ENCODE data around the gene KCNT1. TPM values are rescaled to one million over a fixed set of nuclear protein-coding genes. Genes with fewer than 3 reads are reported as not detected.
"Not testable (repeated sequence)": the region's sequence is repeated elsewhere in the genome, so short reads cannot be mapped to it uniquely, and the experiment has no call there.

Gene KCNT1
- polyA plus RNA-seq, 1 experiment = not detected

DNA sequence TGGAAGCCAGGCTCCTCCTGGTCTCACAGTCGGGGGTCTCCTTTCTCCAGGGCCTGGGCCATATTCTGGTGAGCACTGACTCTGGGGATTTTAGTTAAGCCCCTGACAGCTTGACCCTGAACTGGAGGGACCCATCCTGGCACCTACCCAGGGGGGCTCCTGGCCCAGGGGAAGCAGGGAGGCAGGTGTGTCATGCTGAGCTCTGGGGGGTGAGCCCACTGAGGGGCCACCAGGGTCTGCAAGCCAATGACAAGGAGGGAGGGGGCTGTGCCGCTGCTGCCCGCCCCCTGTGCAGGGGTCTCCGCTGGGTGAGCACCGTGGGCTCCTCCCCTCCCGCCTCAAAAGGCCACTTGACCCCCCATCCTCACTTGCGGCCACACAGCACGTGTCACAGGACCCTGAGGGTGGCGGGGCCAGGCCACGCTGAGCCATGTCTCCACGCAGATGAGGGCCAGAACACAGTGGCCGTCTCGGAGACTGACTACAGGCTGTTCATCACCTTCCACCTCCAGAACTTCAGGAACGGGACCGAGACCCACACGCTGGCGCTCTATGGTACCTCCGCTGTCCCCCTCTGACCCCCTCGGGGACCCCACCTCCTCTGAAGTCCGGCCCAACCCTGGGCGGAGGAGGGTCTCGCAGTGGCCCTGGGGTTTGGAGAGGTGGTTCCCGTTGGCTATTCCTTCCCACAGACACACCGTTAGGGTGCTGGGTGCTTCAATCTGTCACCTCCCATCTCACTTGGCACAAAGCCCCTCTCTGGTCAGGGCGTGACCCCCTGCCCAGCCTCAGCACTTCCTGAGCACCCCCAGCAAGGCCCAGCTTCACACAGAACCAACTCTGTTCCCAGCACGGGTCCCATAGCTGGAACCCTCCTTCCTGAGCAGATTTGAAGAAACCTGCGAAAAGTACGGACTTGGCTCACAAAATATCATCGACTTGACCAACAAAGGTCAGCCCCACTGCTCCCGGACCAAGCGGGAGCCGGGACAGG is 36.9 kb upstream of the KCNT1 start:
- TF ChIP-seq, protein P1, sequence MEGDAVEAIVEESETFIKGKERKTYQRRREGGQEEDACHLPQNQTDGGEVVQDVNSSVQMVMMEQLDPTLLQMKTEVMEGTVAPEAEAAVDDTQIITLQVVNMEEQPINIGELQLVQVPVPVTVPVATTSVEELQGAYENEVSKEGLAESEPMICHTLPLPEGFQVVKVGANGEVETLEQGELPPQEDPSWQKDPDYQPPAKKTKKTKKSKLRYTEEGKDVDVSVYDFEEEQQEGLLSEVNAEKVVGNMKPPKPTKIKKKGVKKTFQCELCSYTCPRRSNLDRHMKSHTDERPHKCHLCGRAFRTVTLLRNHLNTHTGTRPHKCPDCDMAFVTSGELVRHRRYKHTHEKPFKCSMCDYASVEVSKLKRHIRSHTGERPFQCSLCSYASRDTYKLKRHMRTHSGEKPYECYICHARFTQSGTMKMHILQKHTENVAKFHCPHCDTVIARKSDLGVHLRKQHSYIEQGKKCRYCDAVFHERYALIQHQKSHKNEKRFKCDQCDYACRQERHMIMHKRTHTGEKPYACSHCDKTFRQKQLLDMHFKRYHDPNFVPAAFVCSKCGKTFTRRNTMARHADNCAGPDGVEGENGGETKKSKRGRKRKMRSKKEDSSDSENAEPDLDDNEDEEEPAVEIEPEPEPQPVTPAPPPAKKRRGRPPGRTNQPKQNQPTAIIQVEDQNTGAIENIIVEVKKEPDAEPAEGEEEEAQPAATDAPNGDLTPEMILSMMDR (IDR thresholded peaks at IDR 0.05; ENCODE audit: insufficient read depth, low read depth, low read length) = no peak
- H3K27me3 ChIP-seq (ENCODE audit: control insufficient read depth, insufficient read depth, low read length) = no peaks in the 10 kb centered on the region
- no peak for DNase-seq (ENCODE audit: low read depth)
- no peaks in the 10 kb centered on the region for H3K36me3 ChIP-seq (ENCODE audit: control insufficient read depth, insufficient read depth, low read length)
- H3K4me3 ChIP-seq (ENCODE audit: low read depth, low read length) = no peak overlapping the region
- POLR2A ChIA-PET = no interaction called here
- CTCF ChIA-PET = no interaction called here

DNA sequence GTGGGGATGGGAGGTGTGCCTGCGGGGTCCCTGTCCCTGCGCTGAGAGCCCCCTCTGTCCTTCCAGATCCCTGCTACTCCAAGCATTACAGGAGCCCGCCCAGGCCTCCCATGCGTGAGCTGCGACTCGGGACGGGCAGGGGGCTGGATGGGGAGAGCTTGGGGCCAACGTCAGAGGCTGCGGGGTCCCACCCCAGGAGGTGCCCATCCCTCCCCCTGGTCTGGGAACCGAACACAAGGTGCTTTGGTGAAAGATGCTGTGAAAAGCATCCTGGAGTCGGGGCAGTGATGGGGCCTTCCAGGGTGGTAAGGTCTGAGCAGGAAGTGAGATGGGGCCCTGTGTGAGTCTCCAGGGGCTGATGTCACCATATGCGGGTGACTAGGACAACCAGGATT is 36.2 kb upstream of the KCNT1 start:
- CTCF ChIA-PET = no interaction called here
- no peak overlapping the region for H3K4me3 ChIP-seq (ENCODE audit: low read depth, low read length)
- TF ChIP-seq, protein P1 (IDR thresholded peaks at IDR 0.05; ENCODE audit: insufficient read depth, low read depth, low read length) = no peak
- no peak for DNase-seq (ENCODE audit: low read depth)
- H3K36me3 ChIP-seq (ENCODE audit: control insufficient read depth, insufficient read depth, low read length) = no peaks in the 10 kb centered on the region
- POLR2A ChIA-PET = no interaction called here
- H3K27me3 ChIP-seq (ENCODE audit: control insufficient read depth, insufficient read depth, low read length) = no peaks in the 10 kb centered on the region

DNA sequence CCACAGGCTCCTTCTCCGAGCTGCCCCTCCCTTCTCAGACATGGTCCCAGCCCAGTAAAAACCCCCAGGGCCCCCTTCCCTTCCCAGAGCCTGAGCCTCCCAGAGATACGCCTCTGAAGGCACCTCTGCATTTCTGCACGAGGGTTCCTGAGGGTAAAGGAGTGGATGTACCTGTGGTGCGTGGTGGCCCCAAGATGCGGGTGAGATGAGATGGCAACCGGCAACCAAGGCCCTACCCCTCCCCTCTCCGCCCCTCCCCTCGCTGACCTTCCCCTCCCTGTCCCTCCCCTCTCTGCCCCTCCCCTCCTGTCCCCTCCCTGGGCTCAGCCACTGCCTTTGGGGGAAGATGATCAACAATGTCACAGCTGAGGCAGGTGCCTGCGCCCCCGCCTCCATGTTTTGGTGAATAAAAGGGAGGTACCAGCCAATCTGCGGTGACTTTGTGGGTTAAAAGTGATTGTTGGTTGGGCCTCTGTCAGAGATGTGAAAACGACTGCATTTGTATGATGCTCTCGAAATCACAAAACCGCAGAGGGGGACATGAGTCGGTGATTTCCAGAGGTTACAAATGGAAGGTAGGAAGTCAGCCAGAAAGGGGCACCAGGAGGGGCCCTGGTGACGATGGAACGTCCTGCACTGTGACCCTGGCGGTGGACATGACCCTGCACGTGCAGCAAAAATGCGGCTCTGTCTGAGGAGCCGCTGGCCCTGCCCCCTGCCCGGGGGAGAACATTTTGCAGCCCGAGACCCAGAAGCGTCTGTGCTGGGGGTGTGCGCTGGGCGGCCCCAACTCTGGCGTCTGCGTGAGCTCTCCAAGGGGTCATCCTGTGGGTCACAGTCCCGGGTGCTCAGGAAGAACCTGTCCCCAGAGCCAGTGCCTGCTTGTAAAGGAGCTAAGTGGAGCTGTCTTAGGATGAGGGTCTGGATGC is 35.2 kb upstream of the KCNT1 start:
- ChIA-PET POLR2A (no interaction called here), CTCF (no interaction called here)
- H3K4me3 ChIP-seq (ENCODE audit: low read depth, low read length) = no peak overlapping the region
- no peaks in the 10 kb centered on the region for H3K27me3 ChIP-seq (ENCODE audit: control insufficient read depth, insufficient read depth, low read length)
- TF ChIP-seq, protein P1 (IDR thresholded peaks at IDR 0.05; ENCODE audit: insufficient read depth, low read depth, low read length) = no peak
- DNase-seq (ENCODE audit: low read depth) = no peak
- no peaks in the 10 kb centered on the region for H3K36me3 ChIP-seq (ENCODE audit: control insufficient read depth, insufficient read depth, low read length)

DNA sequence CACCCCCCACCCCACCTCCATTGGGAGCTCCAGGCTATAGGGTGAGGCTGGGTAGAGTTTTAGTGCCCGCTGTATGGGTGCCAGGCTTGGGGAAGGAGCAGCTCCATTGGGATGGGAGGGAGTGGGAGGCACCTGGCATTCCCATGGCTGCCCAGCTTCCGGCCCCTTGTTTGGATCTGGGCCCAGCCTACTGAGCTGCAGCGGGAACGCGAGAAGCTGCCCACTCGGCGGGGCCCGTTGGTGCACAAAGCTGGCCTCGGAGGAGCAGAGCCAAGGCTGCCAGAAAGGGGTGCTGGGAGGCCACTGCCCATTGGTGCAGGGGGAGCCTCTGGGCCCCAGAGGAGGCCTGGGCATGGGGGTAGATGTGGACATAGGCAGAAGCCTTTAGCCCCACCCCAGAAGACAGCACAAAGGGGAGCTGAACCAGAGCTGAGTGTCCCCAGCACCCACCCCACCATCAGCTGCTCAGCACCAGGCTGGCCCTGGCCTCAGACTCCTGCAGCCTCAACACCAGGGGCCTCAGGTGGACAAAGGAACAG is 34.5 kb upstream of the KCNT1 start:
- H3K4me3 ChIP-seq (ENCODE audit: low read depth, low read length) = no peak overlapping the region
- DNase-seq (ENCODE audit: low read depth) = no peak
- no peaks in the 10 kb centered on the region for H3K36me3 ChIP-seq (ENCODE audit: control insufficient read depth, insufficient read depth, low read length)
- ChIA-PET POLR2A (no interaction called here), CTCF (no interaction called here)
- TF ChIP-seq, protein P1 (IDR thresholded peaks at IDR 0.05; ENCODE audit: insufficient read depth, low read depth, low read length) = no peak
- no peaks in the 10 kb centered on the region for H3K27me3 ChIP-seq (ENCODE audit: control insufficient read depth, insufficient read depth, low read length)

DNA sequence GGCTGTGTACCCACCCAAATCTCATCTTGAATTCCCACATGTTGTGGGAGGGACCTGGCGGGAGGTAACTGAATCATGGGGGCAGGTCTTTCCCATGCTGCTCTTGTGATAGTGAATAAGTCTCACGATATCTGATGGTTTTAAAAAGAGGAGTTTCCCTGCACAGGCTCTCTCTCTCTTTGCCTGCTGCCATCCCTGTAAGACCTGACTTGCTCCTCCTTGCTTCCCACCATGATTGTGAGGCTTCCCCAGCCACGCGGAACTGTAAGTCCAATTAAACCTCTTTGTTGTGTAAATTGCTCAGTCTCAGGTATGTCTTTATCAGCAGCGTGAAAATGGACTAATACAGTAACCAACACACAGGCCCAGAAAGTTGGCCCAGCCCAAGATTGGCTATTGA is 33.0 kb upstream of the KCNT1 start:
- CTCF ChIA-PET; H3K27me3 ChIP-seq (ENCODE audit: control insufficient read depth, insufficient read depth, low read length); DNase-seq (ENCODE audit: low read depth); H3K4me3 ChIP-seq (ENCODE audit: low read depth, low read length); H3K36me3 ChIP-seq (ENCODE audit: control insufficient read depth, insufficient read depth, low read length); POLR2A ChIA-PET: not testable (repeated sequence)

Measured in BJ (cell line).